ENCODE results near the gene STAG3.
"Not testable (repeated sequence)": the region's sequence is repeated elsewhere in the genome, so short reads cannot be mapped to it uniquely, and the experiment has no call there.

The STAG3 gene

DNA sequence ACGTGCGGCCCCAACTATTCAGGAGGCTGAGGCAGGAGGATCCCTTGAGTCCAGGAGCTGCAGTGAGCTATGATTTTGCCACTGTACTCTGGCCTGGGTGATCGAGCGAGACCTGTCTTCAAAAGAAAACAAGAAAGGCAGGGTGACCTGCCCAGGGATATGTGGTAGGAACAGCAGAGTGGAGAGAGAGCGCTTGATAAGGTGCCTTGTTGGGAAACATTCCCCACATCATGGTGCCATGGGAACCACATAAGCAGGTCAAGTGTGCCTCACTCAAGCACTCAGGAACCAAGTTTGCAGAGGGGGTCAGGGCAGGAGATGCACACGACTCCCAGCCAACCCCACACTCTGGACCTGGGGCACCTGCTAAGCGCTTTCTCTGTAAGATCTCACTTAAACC, 79.3 kb downstream of the STAG3 start:
- DNase-seq (ENCODE audit: low read depth): no peak

DNA sequence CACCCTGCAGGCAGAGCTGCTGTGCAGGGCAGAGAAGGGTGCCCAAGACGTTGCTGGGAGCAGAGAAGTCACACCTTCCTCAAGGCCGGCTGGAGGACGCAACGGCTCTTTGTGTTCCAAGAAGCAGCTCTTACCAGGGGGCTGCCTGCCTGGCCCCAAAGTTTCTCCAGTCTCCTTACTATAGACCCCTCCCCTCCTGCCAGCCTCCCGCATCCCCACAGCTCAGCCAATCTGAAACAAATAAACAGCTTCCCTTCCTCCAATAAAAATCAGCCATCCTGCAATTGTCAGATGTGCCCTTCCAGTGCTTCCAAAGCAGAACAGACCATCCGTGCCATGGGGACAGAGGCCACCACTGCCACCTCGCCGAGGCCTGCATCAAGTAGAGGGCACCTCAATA, 82.3 kb downstream of the STAG3 start:
- DNase-seq (ENCODE audit: low read depth): not testable (repeated sequence)

- DNase-seq (ENCODE audit: low read depth): not testable (repeated sequence)
Observed at GRCh38 chr7:100262896-100263295, 85.2 kb downstream of the STAG3 start.
